Measurements from ENCODE around the gene NBAS.

NBAS gene

DNA sequence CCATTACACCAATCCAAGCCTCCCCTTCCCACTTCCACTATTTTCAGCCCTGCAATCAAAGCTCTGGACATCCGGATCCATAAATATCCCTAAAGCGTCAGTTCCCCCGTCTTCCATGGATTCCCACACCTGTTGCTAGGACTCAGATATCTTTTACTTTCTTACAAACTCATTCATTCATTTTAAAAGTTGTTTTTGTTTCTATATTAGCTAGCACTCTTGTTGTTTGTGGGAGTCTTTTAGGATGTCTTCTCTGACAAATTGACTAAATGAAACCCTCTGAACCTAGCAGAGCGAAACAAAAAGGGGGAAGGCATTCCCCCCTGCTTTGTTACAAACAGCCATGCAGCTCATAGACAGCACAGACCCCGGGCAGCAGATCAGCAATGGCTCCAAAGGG, 9.0 kb upstream of the NBAS start:
- no peak overlapping the region for H3K4me3 ChIP-seq (ENCODE audit: low read depth, low read length)
- TF ChIP-seq, protein P1, sequence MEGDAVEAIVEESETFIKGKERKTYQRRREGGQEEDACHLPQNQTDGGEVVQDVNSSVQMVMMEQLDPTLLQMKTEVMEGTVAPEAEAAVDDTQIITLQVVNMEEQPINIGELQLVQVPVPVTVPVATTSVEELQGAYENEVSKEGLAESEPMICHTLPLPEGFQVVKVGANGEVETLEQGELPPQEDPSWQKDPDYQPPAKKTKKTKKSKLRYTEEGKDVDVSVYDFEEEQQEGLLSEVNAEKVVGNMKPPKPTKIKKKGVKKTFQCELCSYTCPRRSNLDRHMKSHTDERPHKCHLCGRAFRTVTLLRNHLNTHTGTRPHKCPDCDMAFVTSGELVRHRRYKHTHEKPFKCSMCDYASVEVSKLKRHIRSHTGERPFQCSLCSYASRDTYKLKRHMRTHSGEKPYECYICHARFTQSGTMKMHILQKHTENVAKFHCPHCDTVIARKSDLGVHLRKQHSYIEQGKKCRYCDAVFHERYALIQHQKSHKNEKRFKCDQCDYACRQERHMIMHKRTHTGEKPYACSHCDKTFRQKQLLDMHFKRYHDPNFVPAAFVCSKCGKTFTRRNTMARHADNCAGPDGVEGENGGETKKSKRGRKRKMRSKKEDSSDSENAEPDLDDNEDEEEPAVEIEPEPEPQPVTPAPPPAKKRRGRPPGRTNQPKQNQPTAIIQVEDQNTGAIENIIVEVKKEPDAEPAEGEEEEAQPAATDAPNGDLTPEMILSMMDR (IDR thresholded peaks at IDR 0.05; ENCODE audit: insufficient read depth, low read length, missing control alignments), result no peak
- DNase-seq (ENCODE audit: low read depth, low spot score), result no peak
- POLR2A ChIA-PET, result no interaction called here
- CTCF ChIA-PET, result interaction anchor here (0.6 to 1.2 kb wide), 2 partner anchors 9 to 74 kb away, joined by 4 read pairs; no protein-coding TSS in a partner anchor

DNA sequence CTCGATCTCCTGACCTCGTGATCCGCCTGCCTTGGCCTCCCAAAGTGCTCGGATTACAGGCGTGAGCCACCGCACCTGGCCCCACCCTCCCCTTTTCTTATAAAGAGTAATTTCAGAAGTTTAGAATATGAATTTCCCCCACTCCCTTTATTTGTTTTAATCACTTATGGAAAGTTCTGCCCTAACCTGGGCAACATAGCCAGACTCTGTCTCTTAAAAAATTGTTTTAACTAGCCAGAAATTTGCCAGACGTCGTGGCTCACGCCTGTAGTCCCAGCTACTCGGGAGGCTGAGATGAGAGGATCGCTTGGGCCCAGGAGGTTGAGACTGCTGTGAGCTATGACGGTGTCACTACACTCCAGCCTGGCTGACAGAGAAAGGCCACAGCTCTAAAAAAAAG, 7.7 kb upstream of the NBAS start:
- no peak for DNase-seq (ENCODE audit: low read depth, low spot score)
- TF ChIP-seq, protein P1 (IDR thresholded peaks at IDR 0.05; ENCODE audit: insufficient read depth, low read length, missing control alignments), result no peak
- CTCF ChIA-PET, result interaction anchor here (9.6 kb wide), 1 partner anchor 9 kb away, joined by 111 read pairs; no protein-coding TSS in a partner anchor
- POLR2A ChIA-PET, result no interaction called here
- H3K4me3 ChIP-seq (ENCODE audit: low read depth, low read length), result no peak overlapping the region

DNA sequence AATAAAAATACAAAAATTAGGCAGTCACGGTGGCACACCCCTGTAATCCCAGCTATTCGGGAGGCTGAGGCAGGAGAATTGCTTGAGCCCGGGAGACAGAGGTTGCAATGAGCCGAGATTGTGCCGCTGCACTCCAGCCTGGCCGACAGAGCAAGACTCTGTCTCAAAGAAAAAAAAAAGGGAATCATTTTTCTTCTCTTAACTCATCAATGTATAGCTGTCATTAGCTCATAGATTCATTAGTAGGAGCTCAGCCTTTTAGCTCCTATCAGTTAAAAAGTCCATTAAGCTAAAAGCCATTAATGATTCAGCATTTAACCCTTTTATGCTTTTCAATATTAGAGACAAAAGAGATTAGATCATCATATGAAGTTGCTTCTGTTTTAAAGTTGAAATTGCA, 5.8 kb upstream of the NBAS start:
- ChIA-PET CTCF (interaction anchor here (9.6 kb wide), 1 partner anchor 11 kb away, joined by 111 read pairs; no protein-coding TSS in a partner anchor), POLR2A (no interaction called here)
- DNase-seq (ENCODE audit: low read depth, low spot score), result no peak
- H3K4me3 ChIP-seq (ENCODE audit: low read depth, low read length), result no peak overlapping the region
- TF ChIP-seq, protein P1 (IDR thresholded peaks at IDR 0.05; ENCODE audit: insufficient read depth, low read length, missing control alignments), result no peak

DNA sequence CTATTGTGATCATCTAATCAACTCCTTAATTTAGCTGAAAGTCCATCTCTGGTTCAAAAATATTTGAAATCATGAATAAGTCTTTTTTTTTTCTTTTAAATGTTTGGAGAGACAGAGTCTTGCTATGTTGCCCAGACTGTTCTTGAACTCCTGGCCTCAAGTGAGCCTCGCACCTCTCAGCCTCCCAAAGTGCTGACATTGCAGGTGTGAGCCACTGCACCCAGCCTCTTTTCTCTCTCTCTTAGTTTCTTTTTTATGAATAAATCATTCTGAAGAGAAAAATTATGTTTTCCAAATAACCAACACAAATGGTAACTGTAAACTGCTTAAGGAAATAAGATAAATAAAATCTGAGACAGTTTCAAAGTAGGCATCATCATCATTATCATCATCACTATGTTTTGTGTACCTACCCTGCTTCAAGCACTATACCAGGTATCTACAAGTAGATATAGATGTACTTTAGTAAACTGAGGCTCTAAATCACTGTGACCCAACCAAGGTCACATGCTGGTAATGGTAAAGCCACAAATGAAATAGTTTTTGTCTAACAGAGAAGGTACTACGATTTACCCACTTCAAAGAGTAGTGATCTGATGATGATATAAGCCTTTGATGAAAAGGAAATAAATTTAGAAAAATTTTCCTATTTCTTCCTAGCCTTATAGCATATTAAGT, 5.0 kb upstream of the NBAS start:
- CTCF ChIA-PET, result interaction anchor here (9.6 kb wide), 1 partner anchor 12 kb away, joined by 111 read pairs; no protein-coding TSS in a partner anchor
- POLR2A ChIA-PET, result no interaction called here
- TF ChIP-seq, protein P1 (IDR thresholded peaks at IDR 0.05; ENCODE audit: insufficient read depth, low read length, missing control alignments), result no peak
- DNase-seq (ENCODE audit: low read depth, low spot score), result no peak
- no peak overlapping the region for H3K4me3 ChIP-seq (ENCODE audit: low read depth, low read length)

DNA sequence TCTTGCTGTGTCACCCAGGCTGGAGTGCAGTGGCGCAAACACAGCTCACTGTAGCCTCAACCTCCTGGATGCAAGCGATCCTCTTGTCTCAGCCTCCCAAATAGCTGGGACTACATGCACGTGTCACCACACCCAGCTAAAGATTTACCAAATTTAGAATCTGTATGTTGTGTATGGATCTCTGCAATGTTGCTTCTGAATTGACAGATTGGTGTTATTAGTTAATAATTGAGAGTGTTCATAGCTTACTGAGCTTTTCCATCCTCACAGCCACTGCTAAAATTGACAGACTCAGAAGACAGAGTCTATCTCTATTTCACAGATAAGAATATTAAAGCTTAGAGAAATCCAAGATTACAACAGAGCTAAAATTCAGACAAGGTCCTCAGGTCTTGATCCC, 4.3 kb upstream of the NBAS start:
- CTCF ChIA-PET, result interaction anchor here (9.6 kb wide), 1 partner anchor 12 kb away, joined by 111 read pairs; no protein-coding TSS in a partner anchor
- POLR2A ChIA-PET, result no interaction called here
- DNase-seq (ENCODE audit: low read depth, low spot score), result no peak
- TF ChIP-seq, protein P1 (IDR thresholded peaks at IDR 0.05; ENCODE audit: insufficient read depth, low read length, missing control alignments), result no peak
- H3K4me3 ChIP-seq (ENCODE audit: low read depth, low read length), result no peak overlapping the region

DNA sequence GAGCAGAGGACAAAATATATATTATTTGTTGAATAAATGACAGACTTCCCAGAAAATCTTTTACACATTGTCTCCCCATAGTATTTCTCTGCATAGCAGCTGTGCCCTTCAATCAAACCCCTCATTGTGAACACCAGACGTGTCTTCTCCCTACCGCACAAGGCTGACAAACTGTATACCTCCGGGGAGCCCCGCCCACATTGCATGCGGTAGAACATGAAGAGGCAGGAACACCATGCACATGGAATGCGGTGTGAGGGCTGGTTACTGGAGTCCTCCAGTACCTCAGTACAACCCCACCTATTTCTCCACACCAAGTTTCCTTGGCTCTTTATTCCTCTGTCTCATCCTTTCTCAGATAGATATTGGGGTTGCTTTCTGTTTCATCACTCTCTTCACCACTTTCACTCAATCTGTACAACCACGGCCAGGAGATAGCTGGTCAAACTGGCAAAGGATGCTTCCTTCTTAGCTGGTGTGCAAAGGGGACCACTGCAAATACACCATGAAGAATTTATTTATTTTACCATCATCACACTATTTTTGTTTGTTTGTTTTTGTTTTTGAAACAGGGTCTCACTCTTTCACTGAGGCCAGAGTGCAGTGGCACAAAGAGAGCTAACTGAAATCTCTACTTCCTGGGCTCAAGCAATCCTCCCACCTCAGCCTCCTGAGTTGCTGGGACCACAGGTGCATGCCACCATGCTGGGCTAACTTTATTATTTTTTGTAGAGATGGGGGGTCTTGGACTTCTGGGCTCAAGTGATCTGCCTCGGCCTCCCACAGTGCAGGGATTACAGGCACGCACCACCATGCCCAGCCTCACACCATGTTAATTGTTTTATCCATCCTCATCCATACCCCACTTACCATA, 2.3 kb upstream of the NBAS start:
- no peak overlapping the region for H3K4me3 ChIP-seq (ENCODE audit: low read depth, low read length)
- ChIA-PET CTCF (interaction anchor here (9.6 kb wide), 1 partner anchor 14 kb away, joined by 111 read pairs; no protein-coding TSS in a partner anchor), POLR2A (no interaction called here)
- DNase-seq (ENCODE audit: low read depth, low spot score), result no peak
- TF ChIP-seq, protein P1 (IDR thresholded peaks at IDR 0.05; ENCODE audit: insufficient read depth, low read length, missing control alignments), result no peak

All from AG04449 (cell line).